ENCODE results near the gene ALG1L2. TPM values are rescaled to one million over a fixed set of nuclear protein-coding genes. Genes with fewer than 3 reads are reported as not detected.

ALG1L2 gene, protein sequence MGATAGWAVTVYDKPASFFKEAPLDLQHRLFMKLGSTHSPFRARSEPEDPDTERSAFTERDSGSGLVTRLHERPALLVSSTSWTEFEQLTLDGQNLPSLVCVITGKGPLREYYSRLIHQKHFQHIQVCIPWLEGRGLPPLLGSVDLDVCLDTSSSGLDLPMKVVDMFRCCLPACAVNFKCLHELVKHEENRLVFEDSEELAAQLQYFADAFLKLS
- not detected in 5 replicates for total RNA-seq (2022; extraction: Qiagen RNA extraction)

DNA sequence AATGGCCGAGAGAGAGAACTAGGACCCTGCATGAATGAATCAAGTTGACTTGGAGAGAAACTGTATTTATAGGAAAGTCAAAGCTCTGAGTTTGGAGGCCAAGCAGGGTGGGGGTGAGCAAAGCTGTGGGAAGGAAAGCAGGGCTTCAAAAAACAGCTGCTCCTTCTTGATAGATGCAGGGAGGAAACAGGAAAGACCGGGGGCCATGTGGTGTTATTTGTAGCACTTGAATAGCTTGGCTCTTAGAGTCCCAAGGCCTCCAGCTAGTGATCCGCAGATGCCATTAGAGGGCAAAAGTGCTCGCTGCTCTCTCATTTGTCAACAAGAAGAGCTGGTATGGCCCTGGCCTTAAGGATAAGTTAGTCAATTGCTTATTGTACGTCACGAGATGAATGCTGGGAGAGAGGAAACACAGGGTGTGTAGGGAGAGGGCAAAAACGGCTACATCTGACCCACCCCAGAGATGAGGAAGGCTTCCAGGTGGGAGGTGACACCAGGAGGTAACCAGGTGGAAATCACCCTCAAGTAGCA is at the start of gene ALG1L2:
Gene ALG1L2 (plus strand): TSS at position 481 of the 531 bp plus-strand sequence. CDS start 186 bp downstream, outside the sequence.

Other genes starting within 250 kb of the ALG1L2 start
- gene TMCC1, start 188.1 kb upstream of the ALG1L2 start, total RNA-seq (2022; extraction: Qiagen RNA extraction): 9.0 to 20.6 TPM (median 9.7 TPM) in 5 replicates
- gene TRH, start 107.1 kb upstream of the ALG1L2 start, total RNA-seq (2022; extraction: Qiagen RNA extraction): not detected in 5 replicates